Astrocyte (in vitro differentiated cells and primary cell): ENCODE measurements around the gene NAGLU.

Source experiments
- EZH2 ChIP-seq: IDR thresholded peaks from 2 replicates; pipeline ENCODE4 v1.6.1; 2012; ENCODE audit warnings: mild to moderate bottlenecking, low read length, inconsistent platforms; ENCODE audit not compliant: insufficient read depth
- TF ChIP-seq, protein P1 (sequence below): IDR thresholded peaks from 2 replicates; pipeline ENCODE4 v1.5.1; 2011; ENCODE audit warnings: low read depth, mild to moderate bottlenecking, inconsistent platforms, low read length, moderate library complexity; ENCODE audit not compliant: insufficient read depth

DNA sequence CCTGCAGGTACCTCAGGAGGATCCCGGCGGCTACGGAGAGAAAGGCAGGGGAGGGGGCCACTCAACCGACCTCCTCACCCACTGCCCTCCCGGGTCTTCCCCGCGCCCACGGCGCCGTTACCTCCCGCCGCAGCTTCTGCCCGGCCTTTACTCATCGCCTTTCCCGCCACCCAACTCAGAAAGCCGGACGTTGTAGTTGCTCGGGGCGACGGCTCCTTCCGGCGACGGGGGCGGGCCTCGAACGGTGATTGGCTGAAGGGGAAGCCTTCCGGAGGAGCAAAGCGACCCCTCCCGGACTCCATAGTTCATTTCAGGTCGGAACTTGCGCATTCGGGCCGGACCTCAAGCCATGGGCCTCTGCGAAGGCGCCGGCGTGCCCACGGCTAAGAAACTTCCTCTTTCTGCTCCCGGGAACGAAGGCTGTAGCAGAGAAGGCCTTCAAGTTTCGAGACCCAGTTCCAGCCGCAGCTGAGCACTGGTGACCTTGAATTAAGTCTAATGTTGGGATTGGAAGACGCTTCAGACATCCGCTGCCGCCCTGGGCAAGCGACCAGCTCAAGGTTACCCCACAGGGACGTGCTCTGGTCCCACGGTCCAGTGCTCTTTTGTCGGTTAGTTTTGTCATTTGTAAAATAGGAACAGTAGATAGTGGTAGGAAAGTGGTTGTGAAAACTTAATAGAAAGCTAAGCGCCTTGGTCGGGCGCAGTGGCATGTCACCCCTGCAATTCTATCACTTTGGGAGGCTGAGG lies 41.7 kb downstream of the NAGLU start, which contains the start of gene PSMC3IP:
- TF ChIP-seq, protein P1, sequence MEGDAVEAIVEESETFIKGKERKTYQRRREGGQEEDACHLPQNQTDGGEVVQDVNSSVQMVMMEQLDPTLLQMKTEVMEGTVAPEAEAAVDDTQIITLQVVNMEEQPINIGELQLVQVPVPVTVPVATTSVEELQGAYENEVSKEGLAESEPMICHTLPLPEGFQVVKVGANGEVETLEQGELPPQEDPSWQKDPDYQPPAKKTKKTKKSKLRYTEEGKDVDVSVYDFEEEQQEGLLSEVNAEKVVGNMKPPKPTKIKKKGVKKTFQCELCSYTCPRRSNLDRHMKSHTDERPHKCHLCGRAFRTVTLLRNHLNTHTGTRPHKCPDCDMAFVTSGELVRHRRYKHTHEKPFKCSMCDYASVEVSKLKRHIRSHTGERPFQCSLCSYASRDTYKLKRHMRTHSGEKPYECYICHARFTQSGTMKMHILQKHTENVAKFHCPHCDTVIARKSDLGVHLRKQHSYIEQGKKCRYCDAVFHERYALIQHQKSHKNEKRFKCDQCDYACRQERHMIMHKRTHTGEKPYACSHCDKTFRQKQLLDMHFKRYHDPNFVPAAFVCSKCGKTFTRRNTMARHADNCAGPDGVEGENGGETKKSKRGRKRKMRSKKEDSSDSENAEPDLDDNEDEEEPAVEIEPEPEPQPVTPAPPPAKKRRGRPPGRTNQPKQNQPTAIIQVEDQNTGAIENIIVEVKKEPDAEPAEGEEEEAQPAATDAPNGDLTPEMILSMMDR: peak; percentile 35
- no peak for TF ChIP-seq EZH2
